PFSK-1 (cell line): ENCODE results near the gene TP53AIP1.

Experiments
- FOXP2 ChIP-seq: optimal IDR thresholded peaks from 2 replicates; pipeline ENCODE3; 2011; ENCODE audit warnings: borderline replicate concordance, control low read depth, inconsistent platforms; ENCODE audit not compliant: insufficient read depth; ENCODE audit errors: extremely low read length, extremely low read depth
- POLR2AphosphoS5 ChIP-seq: IDR thresholded peaks from 2 replicates; pipeline ENCODE4 v1.6.1; 2012; ENCODE audit warnings: low read depth, mild to moderate bottlenecking, control low read depth, low read length, moderate library complexity
- SIN3A ChIP-seq: IDR thresholded peaks from 2 replicates; pipeline ENCODE4 v1.6.1; 2012; ENCODE audit warnings: mild to moderate bottlenecking, low read length, moderate library complexity, borderline replicate concordance; ENCODE audit not compliant: insufficient read depth
- TAF1 ChIP-seq: IDR thresholded peaks from 2 replicates; pipeline ENCODE4 v1.6.1; 2012; ENCODE audit warnings: low read length, control low read depth, borderline replicate concordance; ENCODE audit not compliant: insufficient read depth

- TF ChIP-seq TAF1 (no peak), POLR2AphosphoS5 (no peak), SIN3A (no peak), FOXP2 (no peak)
Measured at GRCh38 chr11:128914216-128915148, 28.2 kb downstream of the TP53AIP1 start.
